OCI-LY7 (cell line): ENCODE results near the gene NSL1. TPM values are rescaled to one million over a fixed set of nuclear protein-coding genes. Genes with fewer than 3 reads are reported as not detected.

Experiments used
- BruUV-seq: library from RNA; stranded (reverse); fragments of 400-500 nt; replicated peaks from 2 replicates; lab custom pipeline; 2021; lab: Mats Ljungman, UMichigan
- CTCF ChIA-PET: fragments of 300-600 bp; sonication (Branson Sonifier 250); formaldehyde crosslinking; loops from one replicate; lab custom pipeline; 2022; ENCODE audit warnings: antibody characterized with exemption; ENCODE audit not compliant: unreplicated experiment; lab: Charles Lee
- POLR2A ChIA-PET: fragments of 300-600 bp; sonication (Branson Sonifier 250); formaldehyde crosslinking; loops from one replicate; lab custom pipeline; 2022; ENCODE audit warnings: antibody characterized with exemption; lab: Charles Lee
- DNase-seq: peaks from one replicate; pipeline ENCODE4 v3.0.0-alpha.2; 2015; ENCODE audit warnings: low spot score
- H2AFZ ChIP-seq: fragments of 200-600 bp; sonication (generic), shearing (Covaris generic); 2 replicates; pipeline ENCODE4 v1.6.1; 2014; ENCODE audit warnings: mild to moderate bottlenecking, antibody characterized with exemption, low read length, moderate library complexity
- H3K27ac ChIP-seq: fragments of 200-600 bp; sonication (generic); 2 replicates; pipeline ENCODE4 v1.5.1; 2014; ENCODE audit warnings: mixed run types, low read depth, mild to moderate bottlenecking, moderate library complexity, low read length, inconsistent platforms; ENCODE audit not compliant: poor library complexity, severe bottlenecking
- H3K36me3 ChIP-seq: fragments of 200-600 bp; sonication (generic); 2 replicates; pipeline ENCODE4 v1.6.1; 2014; ENCODE audit warnings: mild to moderate bottlenecking, antibody characterized with exemption, low read length, moderate library complexity, mixed read lengths; ENCODE audit not compliant: insufficient read depth
- H3K4me1 ChIP-seq: fragments of 200-600 bp; sonication (generic); 2 replicates; pipeline ENCODE4 v1.5.1; 2014; ENCODE audit warnings: mild to moderate bottlenecking, low read length; ENCODE audit not compliant: insufficient read depth, poor library complexity, severe bottlenecking
- H3K4me2 ChIP-seq: fragments of 200-600 bp; sonication (generic); 2 replicates; pipeline ENCODE4 v1.6.1; 2014; ENCODE audit warnings: mild to moderate bottlenecking, low read length
- H3K4me3 ChIP-seq: fragments of 200-600 bp; sonication (generic); 2 replicates; pipeline ENCODE4 v1.5.1; 2014; ENCODE audit warnings: mild to moderate bottlenecking, low read depth, low read length; ENCODE audit not compliant: poor library complexity, severe bottlenecking
- H3K79me2 ChIP-seq: fragments of 200-600 bp; sonication (generic); 2 replicates; pipeline ENCODE4 v1.6.1; 2016; ENCODE audit warnings: low read depth, mild to moderate bottlenecking, low read length, moderate library complexity, mixed read lengths; ENCODE audit not compliant: insufficient read depth
- H3K9me2 ChIP-seq: fragments of 200-600 bp; sonication (generic); 2 replicates; pipeline ENCODE4 v1.6.1; 2016; ENCODE audit warnings: mild to moderate bottlenecking, low read length, mixed read lengths; ENCODE audit not compliant: insufficient read depth
- H3K9me3 ChIP-seq: fragments of 200-600 bp; sonication (generic); 2 replicates; pipeline ENCODE4 v1.6.1; 2014; ENCODE audit warnings: mild to moderate bottlenecking, mixed run types, low read length, mixed read lengths
- H4K20me1 ChIP-seq: fragments of 200-600 bp; sonication (generic); 2 replicates; pipeline ENCODE4 v1.6.1; 2014; ENCODE audit warnings: mild to moderate bottlenecking, antibody characterized with exemption, low read length, moderate library complexity, mixed read lengths; ENCODE audit not compliant: insufficient read depth
- EZH2phosphoT487 ChIP-seq: fragments of 200-600 bp; sonication (generic); IDR thresholded peaks from 2 replicates; pipeline ENCODE4 v1.6.1; 2018; ENCODE audit warnings: low read depth, borderline replicate concordance, mild to moderate bottlenecking, mixed run types, antibody characterized with exemption, low read length, moderate library complexity, mixed read lengths
- intact Hi-C: fragments of 100-400 bp; cut with micrococcal nuclease; formaldehyde crosslinking; loops from one replicate; pipeline ENCODE4 v1.10.0; 2022; ENCODE audit not compliant: unreplicated experiment
- total RNA-seq, 2 experiments: library from RNA; depleted of rRNA in 1 of 2; stranded (reverse); fragments of >200 nt in 1 of 2; shearing (Covaris generic) in 1 of 2; gene quantifications; 2 replicates each; pipeline ENCODE4 v1.2.3, GENCODE V29; 2014 to 2022
- TF ChIP-seq, protein P1 (sequence below): fragments of 200-600 bp; sonication (generic); conservative IDR thresholded peaks from 2 replicates; pipeline ENCODE4 v1.5.1; 2014; ENCODE audit warnings: mild to moderate bottlenecking, antibody characterized with exemption, low read length, moderate library complexity, mixed read lengths

Gene NSL1
- total RNA-seq, 2 experiments from 2014 or later, result 66.8 to 70.9 TPM

DNA sequence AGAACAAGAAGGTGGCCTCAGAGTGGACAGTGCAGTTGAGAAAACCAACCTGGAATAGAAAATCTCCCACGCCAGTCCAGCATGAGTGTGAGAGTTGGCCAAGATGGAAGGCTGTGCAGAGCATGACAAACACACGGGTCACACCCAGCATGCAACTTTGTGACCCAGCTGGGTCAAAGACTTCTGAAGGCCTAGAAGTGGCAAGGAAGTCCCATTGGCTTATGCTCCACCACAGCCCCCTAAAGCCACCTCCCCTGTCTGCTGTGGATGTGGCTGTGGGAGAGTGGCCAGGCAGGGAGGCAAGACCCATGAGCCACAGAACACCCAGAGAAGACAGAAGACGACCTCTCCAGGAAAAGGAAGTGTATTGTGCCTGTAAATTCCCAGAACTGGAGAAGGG lies 105.5 kb downstream of the NSL1 start:
- H3K36me3 ChIP-seq, result no peaks in the 10 kb centered on the region
- BruUV-seq, result no TSS peak
- no peaks in the 10 kb centered on the region for H3K9me3 ChIP-seq
- H3K4me2 ChIP-seq, result no peak overlapping the region
- no peak overlapping the region for H3K4me3 ChIP-seq
- DNase-seq, result no peak
- H3K79me2 ChIP-seq, result no peaks in the 10 kb centered on the region
- no peak overlapping the region for H2AFZ ChIP-seq
- intact Hi-C loops, result loop anchor here (2.0 kb wide), 1 partner anchor 21 kb away; no protein-coding TSS in a partner anchor
- ChIA-PET CTCF (no interaction called here), POLR2A (no interaction called here)
- TF ChIP-seq, protein P1, sequence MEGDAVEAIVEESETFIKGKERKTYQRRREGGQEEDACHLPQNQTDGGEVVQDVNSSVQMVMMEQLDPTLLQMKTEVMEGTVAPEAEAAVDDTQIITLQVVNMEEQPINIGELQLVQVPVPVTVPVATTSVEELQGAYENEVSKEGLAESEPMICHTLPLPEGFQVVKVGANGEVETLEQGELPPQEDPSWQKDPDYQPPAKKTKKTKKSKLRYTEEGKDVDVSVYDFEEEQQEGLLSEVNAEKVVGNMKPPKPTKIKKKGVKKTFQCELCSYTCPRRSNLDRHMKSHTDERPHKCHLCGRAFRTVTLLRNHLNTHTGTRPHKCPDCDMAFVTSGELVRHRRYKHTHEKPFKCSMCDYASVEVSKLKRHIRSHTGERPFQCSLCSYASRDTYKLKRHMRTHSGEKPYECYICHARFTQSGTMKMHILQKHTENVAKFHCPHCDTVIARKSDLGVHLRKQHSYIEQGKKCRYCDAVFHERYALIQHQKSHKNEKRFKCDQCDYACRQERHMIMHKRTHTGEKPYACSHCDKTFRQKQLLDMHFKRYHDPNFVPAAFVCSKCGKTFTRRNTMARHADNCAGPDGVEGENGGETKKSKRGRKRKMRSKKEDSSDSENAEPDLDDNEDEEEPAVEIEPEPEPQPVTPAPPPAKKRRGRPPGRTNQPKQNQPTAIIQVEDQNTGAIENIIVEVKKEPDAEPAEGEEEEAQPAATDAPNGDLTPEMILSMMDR, result no peak
- TF ChIP-seq EZH2phosphoT487, result no peak
- peaks cover 21% of the 10 kb centered on the region for H3K4me1 ChIP-seq
- no peak overlapping the region for H3K27ac ChIP-seq
- no peaks in the 10 kb centered on the region for H3K9me2 ChIP-seq
- H4K20me1 ChIP-seq, result no peaks in the 10 kb centered on the region

DNA sequence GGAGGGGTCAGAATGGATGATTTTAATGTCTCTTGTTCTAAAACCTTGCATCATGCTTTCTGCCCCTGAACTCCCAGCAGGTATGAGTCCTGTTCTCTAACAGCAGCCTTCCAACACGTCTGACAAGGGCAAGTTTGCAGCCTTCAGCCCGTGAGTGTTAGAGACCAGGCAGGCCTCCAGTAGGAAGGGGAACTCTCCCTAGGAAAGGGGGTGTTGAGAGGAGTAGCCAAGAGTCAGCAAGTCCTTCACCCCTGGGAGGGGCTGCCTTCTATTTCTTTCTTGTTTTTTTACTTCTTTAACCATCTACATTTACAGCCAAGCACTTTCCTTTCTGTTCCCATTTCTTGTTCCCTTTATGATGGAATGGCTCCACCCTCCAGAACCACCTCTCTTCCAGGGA lies 106.1 kb downstream of the NSL1 start:
- TF ChIP-seq EZH2phosphoT487, result no peak
- TF ChIP-seq, protein P1, result no peak
- H3K4me2 ChIP-seq, result no peak overlapping the region
- CTCF ChIA-PET, result no interaction called here
- intact Hi-C loops, result no loop called here
- H4K20me1 ChIP-seq, result no peaks in the 10 kb centered on the region
- H2AFZ ChIP-seq, result no peak overlapping the region
- no peaks in the 10 kb centered on the region for H3K9me2 ChIP-seq
- no peaks in the 10 kb centered on the region for H3K36me3 ChIP-seq
- H3K4me1 ChIP-seq, result peaks cover 21% of the 10 kb centered on the region
- no peak for DNase-seq
- BruUV-seq, result no TSS peak
- H3K27ac ChIP-seq, result no peak overlapping the region
- H3K9me3 ChIP-seq, result no peaks in the 10 kb centered on the region
- H3K79me2 ChIP-seq, result no peaks in the 10 kb centered on the region
- POLR2A ChIA-PET, result no interaction called here
- no peak overlapping the region for H3K4me3 ChIP-seq

DNA sequence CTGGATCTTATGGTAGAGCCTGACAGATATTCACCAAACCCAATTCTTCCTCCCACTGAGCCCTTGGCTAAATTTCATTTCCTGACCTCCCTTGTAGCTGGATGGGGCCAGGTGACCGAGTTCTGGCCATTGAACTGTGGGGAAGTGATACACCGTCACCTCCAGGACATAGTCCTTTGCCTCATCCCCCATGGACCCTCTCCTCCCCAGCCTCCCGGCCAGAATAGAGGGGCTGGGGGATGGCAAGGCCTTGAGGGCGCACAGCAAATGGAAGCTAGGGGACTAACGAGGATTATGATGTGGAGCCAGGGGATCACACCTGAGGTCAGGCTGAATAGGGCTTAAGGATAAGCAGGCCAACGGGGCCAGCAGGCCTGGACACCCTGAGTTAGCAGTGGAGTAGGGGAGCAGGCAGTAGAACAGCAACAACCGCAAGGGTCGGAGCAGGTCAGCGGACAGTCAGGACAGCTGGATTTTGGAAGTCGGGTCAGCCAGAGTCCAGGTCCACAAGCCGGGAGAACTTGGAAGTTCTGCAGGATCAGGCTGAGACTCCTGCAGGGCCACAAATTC lies 107.0 kb downstream of the NSL1 start:
- peaks cover 21% of the 10 kb centered on the region for H3K4me1 ChIP-seq
- no peak for DNase-seq
- no peaks in the 10 kb centered on the region for H4K20me1 ChIP-seq
- H3K4me2 ChIP-seq, result no peak overlapping the region
- no peaks in the 10 kb centered on the region for H3K9me2 ChIP-seq
- TF ChIP-seq, protein P1, result no peak
- TF ChIP-seq EZH2phosphoT487, result no peak
- POLR2A ChIA-PET, result interaction anchor here (1.1 to 1.5 kb wide), 2 partner anchors 13 to 106 kb away, joined by 3 to 6 read pairs; no protein-coding TSS in a partner anchor
- H3K4me3 ChIP-seq, result no peak overlapping the region
- no peak overlapping the region for H2AFZ ChIP-seq
- intact Hi-C loops, result no loop called here
- no peaks in the 10 kb centered on the region for H3K9me3 ChIP-seq
- no peaks in the 10 kb centered on the region for H3K36me3 ChIP-seq
- no TSS peak for BruUV-seq
- CTCF ChIA-PET, result interaction anchor here (0.7 kb wide), 1 partner anchor 13 kb away, joined by 3 read pairs; no protein-coding TSS in a partner anchor
- H3K27ac ChIP-seq, result no peak overlapping the region
- H3K79me2 ChIP-seq, result no peaks in the 10 kb centered on the region
